HEK293 (cell line): ENCODE results near the gene TNNI3.

Source experiments
- MYNN ChIP-seq: fragments of 450-650 bp; formaldehyde crosslinking; IDR thresholded peaks from 2 replicates; pipeline ENCODE4 v1.5.1; 2016; ENCODE audit warnings: missing biosample characterization, missing genetic modification characterization, borderline replicate concordance
- MZF1 ChIP-seq: fragments of 450-650 bp; formaldehyde crosslinking; IDR thresholded peaks from 2 replicates; pipeline ENCODE4 v1.5.1; 2017; ENCODE audit warnings: missing biosample characterization, missing genetic modification characterization, borderline replicate concordance
- YY1 ChIP-seq: fragments of 450-650 bp; formaldehyde crosslinking; IDR thresholded peaks from 2 replicates; pipeline ENCODE4 v1.5.1; 2018; ENCODE audit warnings: missing biosample characterization, missing genetic modification characterization
- ZBTB7A ChIP-seq: fragments of 450-650 bp; formaldehyde crosslinking; IDR thresholded peaks from 2 replicates; pipeline ENCODE4 v1.5.1; 2016; ENCODE audit warnings: low read depth, missing biosample characterization, missing genetic modification characterization
- ZNF514 ChIP-seq: fragments of 450-650 bp; formaldehyde crosslinking; IDR thresholded peaks from 2 replicates; pipeline ENCODE4 v1.5.1; 2016; ENCODE audit warnings: missing biosample characterization, missing genetic modification characterization
- ZNF529 ChIP-seq: fragments of 450-650 bp; formaldehyde crosslinking; IDR thresholded peaks from 2 replicates; pipeline ENCODE4 v1.5.1; 2017; ENCODE audit warnings: missing genetic modification characterization, missing biosample characterization; ENCODE audit not compliant: insufficient replicate concordance
- TF ChIP-seq, protein P1 (sequence below): fragments of 450-650 bp; formaldehyde crosslinking; IDR thresholded peaks from 2 replicates; pipeline ENCODE4 v1.5.1; 2016; ENCODE audit warnings: missing biosample characterization, missing genetic modification characterization
- TF ChIP-seq, protein P2 (sequence below): fragments of 450-650 bp; formaldehyde crosslinking; IDR thresholded peaks from 2 replicates; pipeline ENCODE4 v1.5.1; 2016; ENCODE audit warnings: missing biosample characterization, missing genetic modification characterization, low read depth

DNA sequence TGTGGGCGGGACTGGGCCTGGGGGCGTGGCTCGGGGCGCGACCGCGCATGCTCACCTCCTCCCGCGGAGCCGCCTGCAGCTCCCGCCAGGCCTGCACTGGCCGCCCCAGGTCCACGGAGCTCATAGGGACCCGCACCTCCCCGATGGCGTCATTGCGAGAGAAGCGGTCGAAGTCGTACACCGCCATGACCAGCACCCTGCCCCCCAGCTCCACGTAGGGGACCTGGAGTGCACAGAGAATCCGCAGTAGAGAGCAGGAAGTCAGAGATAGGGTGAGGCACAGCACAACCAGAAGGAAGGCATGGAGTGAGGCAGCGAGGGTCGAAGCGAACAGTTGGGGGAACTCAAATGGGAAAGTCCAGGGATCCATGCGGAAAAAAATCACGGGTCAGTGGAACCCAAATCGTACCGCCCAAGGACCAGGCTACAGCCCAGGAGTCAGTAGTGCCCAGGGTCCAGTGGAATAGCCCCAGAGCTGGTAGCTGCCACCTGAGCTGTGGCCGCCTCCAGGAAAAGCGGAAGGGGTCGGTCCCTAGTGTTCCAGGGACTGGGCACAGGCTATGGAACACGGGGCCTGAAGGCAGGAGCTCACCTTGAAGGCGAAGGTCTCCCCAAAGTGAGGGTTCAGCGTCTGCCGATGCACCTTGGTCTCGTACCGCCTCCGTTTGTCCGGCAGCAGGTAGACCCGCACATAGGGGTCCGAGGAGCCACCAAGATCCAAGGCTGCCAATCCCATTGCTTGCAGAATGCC is 17.8 kb upstream of the TNNI3 start:
- TF ChIP-seq, protein P1, sequence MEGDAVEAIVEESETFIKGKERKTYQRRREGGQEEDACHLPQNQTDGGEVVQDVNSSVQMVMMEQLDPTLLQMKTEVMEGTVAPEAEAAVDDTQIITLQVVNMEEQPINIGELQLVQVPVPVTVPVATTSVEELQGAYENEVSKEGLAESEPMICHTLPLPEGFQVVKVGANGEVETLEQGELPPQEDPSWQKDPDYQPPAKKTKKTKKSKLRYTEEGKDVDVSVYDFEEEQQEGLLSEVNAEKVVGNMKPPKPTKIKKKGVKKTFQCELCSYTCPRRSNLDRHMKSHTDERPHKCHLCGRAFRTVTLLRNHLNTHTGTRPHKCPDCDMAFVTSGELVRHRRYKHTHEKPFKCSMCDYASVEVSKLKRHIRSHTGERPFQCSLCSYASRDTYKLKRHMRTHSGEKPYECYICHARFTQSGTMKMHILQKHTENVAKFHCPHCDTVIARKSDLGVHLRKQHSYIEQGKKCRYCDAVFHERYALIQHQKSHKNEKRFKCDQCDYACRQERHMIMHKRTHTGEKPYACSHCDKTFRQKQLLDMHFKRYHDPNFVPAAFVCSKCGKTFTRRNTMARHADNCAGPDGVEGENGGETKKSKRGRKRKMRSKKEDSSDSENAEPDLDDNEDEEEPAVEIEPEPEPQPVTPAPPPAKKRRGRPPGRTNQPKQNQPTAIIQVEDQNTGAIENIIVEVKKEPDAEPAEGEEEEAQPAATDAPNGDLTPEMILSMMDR (tag by site-specific recombination), result no peak
- TF ChIP-seq ZNF529 (tag by site-specific recombination), result no peak
- no peak for TF ChIP-seq ZBTB7A
- TF ChIP-seq MYNN (tag by site-specific recombination), result no peak
- TF ChIP-seq, protein P2, sequence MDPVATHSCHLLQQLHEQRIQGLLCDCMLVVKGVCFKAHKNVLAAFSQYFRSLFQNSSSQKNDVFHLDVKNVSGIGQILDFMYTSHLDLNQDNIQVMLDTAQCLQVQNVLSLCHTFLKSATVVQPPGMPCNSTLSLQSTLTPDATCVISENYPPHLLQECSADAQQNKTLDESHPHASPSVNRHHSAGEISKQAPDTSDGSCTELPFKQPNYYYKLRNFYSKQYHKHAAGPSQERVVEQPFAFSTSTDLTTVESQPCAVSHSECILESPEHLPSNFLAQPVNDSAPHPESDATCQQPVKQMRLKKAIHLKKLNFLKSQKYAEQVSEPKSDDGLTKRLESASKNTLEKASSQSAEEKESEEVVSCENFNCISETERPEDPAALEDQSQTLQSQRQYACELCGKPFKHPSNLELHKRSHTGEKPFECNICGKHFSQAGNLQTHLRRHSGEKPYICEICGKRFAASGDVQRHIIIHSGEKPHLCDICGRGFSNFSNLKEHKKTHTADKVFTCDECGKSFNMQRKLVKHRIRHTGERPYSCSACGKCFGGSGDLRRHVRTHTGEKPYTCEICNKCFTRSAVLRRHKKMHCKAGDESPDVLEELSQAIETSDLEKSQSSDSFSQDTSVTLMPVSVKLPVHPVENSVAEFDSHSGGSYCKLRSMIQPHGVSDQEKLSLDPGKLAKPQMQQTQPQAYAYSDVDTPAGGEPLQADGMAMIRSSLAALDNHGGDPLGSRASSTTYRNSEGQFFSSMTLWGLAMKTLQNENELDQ (tag by site-specific recombination), result no peak
- TF ChIP-seq MZF1 (tag by site-specific recombination), result no peak
- no peak for TF ChIP-seq ZNF514 (tag by site-specific recombination)
- no peak for TF ChIP-seq YY1 (tag by site-specific recombination)
